Erythroblast (primary cell): ENCODE results near the gene DACH1.

Experiments used
- DNase-seq, 2 experiments: peaks; one replicate each; lab custom pipeline; 2025; lab: John Stamatoyannopoulos, UW
- GATA1 ChIP-seq: IDR thresholded peaks from 2 replicates; pipeline ENCODE4 v1.6.1; 2011; ENCODE audit warnings: low read depth, mild to moderate bottlenecking, control low read depth, low read length, moderate library complexity
- POLR2A ChIP-seq: IDR thresholded peaks from 2 replicates; pipeline ENCODE4 v1.6.1; 2011; ENCODE audit warnings: mild to moderate bottlenecking, low read length

DACH1 gene

DNA sequence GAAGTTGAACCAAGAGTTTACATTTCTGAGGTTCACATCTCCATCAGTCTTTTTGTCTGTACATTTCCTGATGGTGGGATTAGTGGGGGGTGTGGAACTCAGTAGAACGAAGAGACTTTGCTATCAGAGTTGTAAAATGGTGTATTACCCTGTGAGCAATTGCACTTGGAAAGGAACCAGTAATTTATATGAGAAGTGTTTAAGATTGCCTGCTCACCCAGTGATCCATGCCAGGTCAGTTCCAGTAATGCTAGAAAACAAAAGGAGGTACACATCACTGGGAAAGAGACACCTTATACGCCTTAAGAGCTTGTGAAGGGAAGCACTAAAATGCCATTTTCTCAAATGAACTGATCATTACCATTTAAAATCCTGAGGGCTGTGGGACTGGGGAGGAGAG, 7.5 kb upstream of the DACH1 start:
- no peak for DNase-seq
- no peak for TF ChIP-seq POLR2A
- no peak for TF ChIP-seq GATA1

DNA sequence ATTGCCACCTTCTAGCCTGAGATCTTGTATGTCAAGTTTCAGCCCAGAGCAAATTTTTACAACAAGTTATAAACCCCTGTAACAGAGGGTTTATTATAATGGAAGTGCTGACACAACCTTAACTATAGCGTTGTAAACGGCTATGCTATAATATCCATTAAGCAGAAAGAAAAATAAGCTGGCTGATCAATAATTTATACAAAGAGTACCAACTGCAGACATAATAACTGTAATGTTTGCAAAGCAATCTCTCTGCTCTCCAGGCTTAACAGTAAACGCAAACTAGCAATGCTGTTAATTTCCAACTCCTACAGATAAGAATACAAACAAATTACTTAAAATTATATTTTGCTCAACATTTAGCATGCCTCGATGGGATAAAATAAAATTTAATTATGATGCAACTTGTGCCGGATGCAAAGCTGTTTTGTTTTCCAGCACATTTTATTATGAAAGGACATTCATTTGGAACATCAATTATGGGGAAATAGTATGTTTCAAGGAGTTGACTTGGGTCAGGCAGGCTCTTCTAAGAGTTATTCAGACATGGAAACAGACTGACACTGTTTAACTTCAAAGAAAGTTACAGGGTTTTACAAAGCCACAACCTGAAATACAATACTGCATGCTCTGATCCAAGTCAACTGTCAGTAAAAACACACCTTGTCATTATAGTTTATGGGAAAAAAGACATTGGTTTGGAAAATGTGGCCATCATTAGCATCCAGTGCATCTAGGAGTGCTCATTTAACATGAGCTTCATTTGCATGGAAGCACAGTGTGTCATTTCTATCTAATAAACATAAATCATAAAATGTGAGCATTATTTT, 6.6 kb upstream of the DACH1 start:
- no peak for DNase-seq

GRCh38 chr13:71871844-71872243, 4.8 kb upstream of the DACH1 start:
- TF ChIP-seq POLR2A (no peak), GATA1 (no peak)
- DNase-seq = no peak

More for the DNA sequence above, 6.6 kb upstream of the DACH1 start:
- TF ChIP-seq POLR2A (no peak), GATA1 (no peak)

DNA sequence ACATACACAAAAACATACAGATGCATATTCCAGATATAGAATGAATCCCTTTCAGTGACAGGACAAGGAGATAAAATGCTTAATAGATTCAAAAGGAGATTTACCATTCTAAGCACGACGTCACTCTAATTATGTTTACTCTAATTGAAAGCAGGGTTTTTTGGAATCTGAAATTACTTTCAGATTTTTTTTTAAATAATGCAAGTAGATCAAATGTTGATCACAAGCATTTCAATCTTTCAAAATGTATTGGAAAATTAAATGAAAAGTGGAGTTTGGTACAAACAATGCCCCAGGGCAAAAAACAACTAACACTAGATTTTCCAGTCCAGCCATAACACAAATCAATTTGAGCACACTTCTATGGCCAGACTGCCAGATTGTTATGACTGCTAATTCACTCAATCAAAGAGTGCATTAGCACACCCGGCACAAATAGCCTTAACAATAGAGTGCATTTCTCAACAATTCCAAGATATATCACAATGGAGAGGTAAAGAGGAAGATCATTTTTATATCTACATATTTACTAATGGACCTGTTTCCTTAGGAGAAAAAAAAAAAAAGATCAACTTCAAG, 4.3 kb upstream of the DACH1 start:
- TF ChIP-seq POLR2A (no peak), GATA1 (no peak)

GRCh38 chr13:71870100-71870499, 3.1 kb upstream of the DACH1 start:
- DNase-seq = no peak
- TF ChIP-seq POLR2A = no peak
- TF ChIP-seq GATA1 = no peak

More for the DNA sequence above, 4.3 kb upstream of the DACH1 start:
- DNase-seq = no peak

- TF ChIP-seq GATA1 (no peak), POLR2A (no peak)
- DNase-seq = no peak
Observed at GRCh38 chr13:71869274-71869673, 2.3 kb upstream of the DACH1 start.

- DNase-seq = peak; percentile 40 to 49
- TF ChIP-seq POLR2A (no peak), GATA1 (no peak)
Observed at GRCh38 chr13:71866335-71867130, 471 bp downstream of the DACH1 start.

GRCh38 chr13:71865874-71866334, 1.1 kb downstream of the DACH1 start:
- TF ChIP-seq POLR2A (no peak), GATA1 (no peak)
- DNase-seq = peak; percentile 30 to 31

DNA sequence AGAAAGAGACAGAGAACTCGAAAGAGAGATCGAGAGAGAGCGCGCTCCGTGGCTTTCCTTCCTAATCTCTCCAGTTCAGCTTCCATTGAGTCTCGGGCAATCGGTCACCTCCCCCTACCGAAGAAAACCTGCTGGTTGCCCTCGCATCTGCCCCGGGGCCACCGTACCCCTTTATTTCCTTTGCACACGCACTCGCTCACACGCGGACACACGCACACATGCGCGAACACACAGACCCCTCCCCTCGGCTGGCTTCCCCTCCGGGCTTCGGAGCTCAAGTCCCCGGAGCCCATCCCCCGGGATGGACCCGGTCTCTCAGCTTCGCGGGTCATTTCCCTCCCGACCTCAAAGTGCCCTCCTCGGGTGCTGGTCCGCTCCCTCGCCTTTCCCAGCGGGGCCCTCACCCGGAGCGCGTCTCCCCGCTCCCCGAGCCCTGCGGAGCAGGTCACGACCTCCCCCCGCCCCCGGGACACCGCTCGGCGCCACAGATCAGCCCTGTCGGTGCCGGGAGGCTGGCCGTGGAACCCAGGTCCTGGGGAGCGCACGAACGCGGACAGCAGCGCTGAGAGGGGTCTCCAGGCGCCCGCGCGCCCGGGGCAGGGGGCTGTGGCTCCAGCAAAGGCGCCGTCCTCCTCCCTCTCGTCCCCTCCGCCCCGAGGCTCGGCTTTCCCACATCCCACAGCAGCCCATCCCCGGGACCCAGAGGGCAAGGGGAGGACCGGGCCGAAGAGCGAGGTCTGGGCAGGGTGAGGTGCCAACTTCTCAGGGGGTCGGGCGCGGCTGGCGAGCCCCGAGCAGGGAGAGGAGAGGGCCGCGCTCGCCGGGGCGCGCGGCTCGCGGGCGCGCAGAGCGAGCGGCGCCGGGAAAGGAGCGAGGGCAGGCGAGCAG, 1.8 kb downstream of the DACH1 start:
- DNase-seq = peak; percentile 59 to 66
- TF ChIP-seq POLR2A (no peak), GATA1 (no peak)

GRCh38 chr13:71864094-71864985, 2.7 kb downstream of the DACH1 start:
- no peak for TF ChIP-seq GATA1
- no peak for TF ChIP-seq POLR2A
- DNase-seq = peak; percentile 59 to 70

DNA sequence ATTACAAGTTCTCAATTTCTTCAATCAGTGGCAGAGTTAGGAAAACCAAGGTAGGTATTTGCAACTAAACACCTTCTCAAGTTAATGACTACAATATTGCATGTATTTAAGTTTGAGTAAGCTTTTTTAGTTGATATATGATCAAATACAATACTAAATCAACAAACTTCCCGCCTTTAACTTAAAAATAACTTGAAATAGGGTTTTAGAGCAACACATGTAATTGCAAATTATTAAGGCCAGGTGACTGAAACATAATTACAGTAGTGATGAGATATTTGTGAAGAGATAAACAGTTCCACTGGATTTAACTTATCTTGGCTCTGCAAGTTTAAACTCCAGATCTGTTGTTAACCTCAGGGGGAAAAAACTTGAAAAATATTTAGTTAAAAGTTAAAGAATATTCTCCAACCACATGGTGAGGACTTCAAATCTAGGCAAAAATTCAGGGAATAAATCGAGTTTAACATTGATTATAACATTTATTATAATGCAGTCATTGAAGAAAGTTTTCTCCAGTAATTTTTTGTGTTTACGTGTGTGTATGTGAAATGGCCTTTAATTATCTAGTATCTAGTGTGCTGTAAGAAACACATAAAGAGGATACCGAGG, 3.6 kb downstream of the DACH1 start:
- no peak for TF ChIP-seq POLR2A
- TF ChIP-seq GATA1 = no peak
- no peak for DNase-seq

GRCh38 chr13:71862459-71862943, 4.5 kb downstream of the DACH1 start:
- no peak for DNase-seq
- TF ChIP-seq GATA1 = no peak
- no peak for TF ChIP-seq POLR2A
